ENCODE measurements around the gene RAI14. TPM values are rescaled to one million over a fixed set of nuclear protein-coding genes. Genes with fewer than 3 reads are reported as not detected.

RAI14 gene
- total and polyA plus RNA-seq, 2 donors (not counting 3 experiments of a cell fraction or from before 2014, with no cell fraction given), result 114 to 369 TPM

DNA sequence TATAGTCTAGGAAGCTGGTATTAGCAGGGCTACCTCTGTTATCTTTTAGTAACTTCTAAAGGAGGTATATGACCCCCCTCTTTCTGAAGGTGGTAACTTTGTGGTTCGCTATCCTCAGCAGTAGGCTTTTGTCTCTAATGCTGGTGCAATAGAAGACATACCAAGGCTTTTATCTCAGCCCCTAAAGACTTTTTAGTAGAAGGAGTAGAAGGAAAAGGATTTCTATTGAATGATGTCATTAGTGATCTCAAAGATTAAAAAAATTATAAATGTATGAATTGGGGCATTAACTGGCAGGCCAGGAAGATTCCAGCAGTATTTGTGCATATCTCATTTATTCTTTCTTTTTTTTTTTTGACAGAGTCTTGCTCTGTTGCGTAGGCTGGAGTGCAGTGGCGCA, 78.2 kb downstream of the RAI14 start:
- H3K4me2 ChIP-seq (ENCODE audit: insufficient read depth, low read length), result no peak overlapping the region
- dilution Hi-C loops (cut with MboI; ENCODE audit: extremely low pct_ligation_motif_present, low sequenced_read_pairs), result no loop called here
- no peaks in the 10 kb centered on the region for H3K9me1 ChIP-seq (replicated peaks; ENCODE audit: control insufficient read depth, extremely low read depth, insufficient read depth, low read length)
- no peaks in the 10 kb centered on the region for H3K4me1 ChIP-seq (ENCODE audit: control insufficient read depth, extremely low read depth, insufficient read depth, low read length)
- TF ChIP-seq CTCF (IDR thresholded peaks at IDR 0.05; ENCODE audit: extremely low read depth in 1 of 2, insufficient read depth in 1 of 2, low read depth in 1 of 2, low read length in 2 of 2) (no peak), GATA2 (IDR thresholded peaks at IDR 0.05; ENCODE audit: insufficient read depth, insufficient read length, low read depth, low read length) (no peak), POLR2AphosphoS5 (IDR thresholded peaks at IDR 0.05; ENCODE audit: insufficient read depth, low read depth, low read length) (no peak), JUN (IDR thresholded peaks at IDR 0.05; ENCODE audit: borderline replicate concordance, insufficient read depth, insufficient read length, low read depth) (no peak), POLR2A (IDR thresholded peaks at IDR 0.05; ENCODE audit: low read depth, low read length) (no peak), MYC (IDR thresholded peaks at IDR 0.05; ENCODE audit: low read depth, low read length) (no peak), EZH2 (IDR thresholded peaks at IDR 0.05; ENCODE audit: borderline replicate concordance, low read depth, low read length, severe bottlenecking) (no peak), FOS (IDR thresholded peaks at IDR 0.05; ENCODE audit: borderline replicate concordance, insufficient read depth, low read length) (no peak)
- TF ChIP-seq, protein P1, sequence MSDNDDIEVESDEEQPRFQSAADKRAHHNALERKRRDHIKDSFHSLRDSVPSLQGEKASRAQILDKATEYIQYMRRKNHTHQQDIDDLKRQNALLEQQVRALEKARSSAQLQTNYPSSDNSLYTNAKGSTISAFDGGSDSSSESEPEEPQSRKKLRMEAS (IDR thresholded peaks at IDR 0.05; ENCODE audit: insufficient read depth, insufficient read length), result no peak
- POLR2A ChIA-PET, result interaction anchor here (0.7 kb wide), 1 partner anchor 14 kb away, joined by 3 read pairs; no protein-coding TSS in a partner anchor
- peaks cover 93% of the 10 kb centered on the region for H3K79me2 ChIP-seq (ENCODE audit: control insufficient read depth, insufficient read depth, low read length)
- intact Hi-C loops (cut with micrococcal nuclease), result no loop called here
- no peak for FAIRE-seq
- DNase-seq (ENCODE audit: low read depth, low spot score), result no peak
- no peak overlapping the region for H3K4me3 ChIP-seq (replicated peaks in 1 of 3; ENCODE audit: insufficient read depth in 1 of 3, low read depth in 1 of 3, low read length in 3 of 3)
- no peaks in the 10 kb centered on the region for H4K20me1 ChIP-seq (replicated peaks; ENCODE audit: control insufficient read depth, extremely low read depth, insufficient read depth, low read length)
- CTCF ChIA-PET, result interaction anchor here (1.4 kb wide), 1 partner anchor 21 kb away, joined by 5 read pairs; no protein-coding TSS in a partner anchor
- no peak overlapping the region for H2AFZ ChIP-seq (ENCODE audit: low read depth, low read length)
- H3K9ac ChIP-seq (replicated peaks; ENCODE audit: extremely low read depth, insufficient read depth, low read length), result no peak overlapping the region
- no TSS peak for BruUV-seq (replicated peaks)
- no peak overlapping the region for H3K27ac ChIP-seq (ENCODE audit: insufficient read depth, low read depth, low read length)
- H3K27me3 ChIP-seq (ENCODE audit: control insufficient read depth in 2 of 2, insufficient read depth in 2 of 2, low read length in 2 of 2), result no peaks in the 10 kb centered on the region
- peaks cover 11 to 26% of the 10 kb centered on the region in 2 experiments for H3K36me3 ChIP-seq (ENCODE audit: control insufficient read depth in 2 of 2, extremely low read depth in 1 of 2, insufficient read depth in 2 of 2, low read length in 2 of 2)
- H3K9me3 ChIP-seq (replicated peaks; ENCODE audit: control insufficient read depth, insufficient read depth, low read length), result no peaks in the 10 kb centered on the region

Measured in endothelial cell of umbilical vein (primary cell).